ENCODE results near the gene DISP3. TPM values are rescaled to one million over a fixed set of nuclear protein-coding genes. Genes with fewer than 3 reads are reported as not detected.

Gene DISP3
- total and polyA plus RNA-seq, 2 of the 4 experiments (the other 2 are of a cell fraction): 0.05 TPM; not detected in 1

DNA sequence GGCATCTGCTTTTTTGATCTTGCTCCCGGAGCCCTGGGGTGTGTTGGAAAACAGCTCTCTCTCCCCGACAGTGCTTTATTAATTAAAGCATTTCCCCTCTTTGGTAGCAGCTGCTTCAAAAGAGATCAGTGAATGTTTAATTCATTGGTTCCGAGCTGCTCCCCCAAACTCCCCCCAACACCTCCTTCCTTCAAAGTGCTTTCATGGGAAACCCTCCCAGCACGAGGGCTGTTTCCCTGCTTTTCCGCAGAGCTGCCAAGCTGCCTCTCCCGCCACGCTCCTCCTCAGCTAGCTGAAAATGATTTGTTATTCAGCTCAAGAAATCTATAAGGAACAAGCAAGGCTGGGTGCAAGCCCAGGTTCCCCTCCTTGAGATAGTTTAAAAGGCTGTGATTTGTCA lies 40.0 kb upstream of the DISP3 start:
- no peaks in the 10 kb centered on the region for H3K9me1 ChIP-seq (ENCODE audit: insufficient read depth, low read length)
- no peak overlapping the region for H3K9ac ChIP-seq (ENCODE audit: low read depth, low read length)
- H4K8ac ChIP-seq (ENCODE audit: low read depth in 2 of 2, low read length in 2 of 2): no peak overlapping the region
- H3K4ac ChIP-seq (ENCODE audit: low read depth, low read length): no peak overlapping the region
- H4K5ac ChIP-seq (ENCODE audit: low read depth, low read length): no peak overlapping the region
- no peak overlapping the region for H4K91ac ChIP-seq (ENCODE audit: insufficient read depth, low read depth, low read length)
- no peak overlapping the region for H3K18ac ChIP-seq (ENCODE audit: low read depth, low read length)
- H3K4me2 ChIP-seq (ENCODE audit: low read depth, low read length): no peak overlapping the region
- H2AFZ ChIP-seq (replicated peaks; ENCODE audit: low read length, poor library complexity): no peak overlapping the region
- H4K20me1 ChIP-seq (ENCODE audit: insufficient read depth, low read length): no peaks in the 10 kb centered on the region
- ATAC-seq (ENCODE audit: low read depth): no peak
- intact Hi-C loops (cut with micrococcal nuclease): no loop called here
- no peak for TF ChIP-seq RAD21 (IDR thresholded peaks at IDR 0.05; ENCODE audit: low read length)
- no peak for TF ChIP-seq CEBPB (IDR thresholded peaks at IDR 0.05; ENCODE audit: low read depth, low read length)
- TF ChIP-seq, protein P1, sequence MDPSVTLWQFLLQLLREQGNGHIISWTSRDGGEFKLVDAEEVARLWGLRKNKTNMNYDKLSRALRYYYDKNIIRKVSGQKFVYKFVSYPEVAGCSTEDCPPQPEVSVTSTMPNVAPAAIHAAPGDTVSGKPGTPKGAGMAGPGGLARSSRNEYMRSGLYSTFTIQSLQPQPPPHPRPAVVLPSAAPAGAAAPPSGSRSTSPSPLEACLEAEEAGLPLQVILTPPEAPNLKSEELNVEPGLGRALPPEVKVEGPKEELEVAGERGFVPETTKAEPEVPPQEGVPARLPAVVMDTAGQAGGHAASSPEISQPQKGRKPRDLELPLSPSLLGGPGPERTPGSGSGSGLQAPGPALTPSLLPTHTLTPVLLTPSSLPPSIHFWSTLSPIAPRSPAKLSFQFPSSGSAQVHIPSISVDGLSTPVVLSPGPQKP (IDR thresholded peaks at IDR 0.05; ENCODE audit: borderline replicate concordance, low read depth, low read length): no peak
- TF ChIP-seq RFX5 (IDR thresholded peaks at IDR 0.05; ENCODE audit: low read depth, low read length): no peak
- no peak for TF ChIP-seq MXI1 (IDR thresholded peaks at IDR 0.05; ENCODE audit: borderline replicate concordance, low read depth, low read length)
- no peak for TF ChIP-seq BHLHE40 (IDR thresholded peaks at IDR 0.05; ENCODE audit: low read depth, low read length)
- no peak for TF ChIP-seq CHD1 (IDR thresholded peaks at IDR 0.05; ENCODE audit: low read depth, low read length)
- TF ChIP-seq, protein P2, sequence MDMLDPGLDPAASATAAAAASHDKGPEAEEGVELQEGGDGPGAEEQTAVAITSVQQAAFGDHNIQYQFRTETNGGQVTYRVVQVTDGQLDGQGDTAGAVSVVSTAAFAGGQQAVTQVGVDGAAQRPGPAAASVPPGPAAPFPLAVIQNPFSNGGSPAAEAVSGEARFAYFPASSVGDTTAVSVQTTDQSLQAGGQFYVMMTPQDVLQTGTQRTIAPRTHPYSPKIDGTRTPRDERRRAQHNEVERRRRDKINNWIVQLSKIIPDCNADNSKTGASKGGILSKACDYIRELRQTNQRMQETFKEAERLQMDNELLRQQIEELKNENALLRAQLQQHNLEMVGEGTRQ (IDR thresholded peaks at IDR 0.05; ENCODE audit: low read depth, low read length): no peak
- no peak for TF ChIP-seq POLR2A (IDR thresholded peaks at IDR 0.05; ENCODE audit: low read depth, low read length)
- TF ChIP-seq MAZ (IDR thresholded peaks at IDR 0.05; ENCODE audit: borderline replicate concordance, low read depth, low read length): no peak
- TF ChIP-seq, protein P3, sequence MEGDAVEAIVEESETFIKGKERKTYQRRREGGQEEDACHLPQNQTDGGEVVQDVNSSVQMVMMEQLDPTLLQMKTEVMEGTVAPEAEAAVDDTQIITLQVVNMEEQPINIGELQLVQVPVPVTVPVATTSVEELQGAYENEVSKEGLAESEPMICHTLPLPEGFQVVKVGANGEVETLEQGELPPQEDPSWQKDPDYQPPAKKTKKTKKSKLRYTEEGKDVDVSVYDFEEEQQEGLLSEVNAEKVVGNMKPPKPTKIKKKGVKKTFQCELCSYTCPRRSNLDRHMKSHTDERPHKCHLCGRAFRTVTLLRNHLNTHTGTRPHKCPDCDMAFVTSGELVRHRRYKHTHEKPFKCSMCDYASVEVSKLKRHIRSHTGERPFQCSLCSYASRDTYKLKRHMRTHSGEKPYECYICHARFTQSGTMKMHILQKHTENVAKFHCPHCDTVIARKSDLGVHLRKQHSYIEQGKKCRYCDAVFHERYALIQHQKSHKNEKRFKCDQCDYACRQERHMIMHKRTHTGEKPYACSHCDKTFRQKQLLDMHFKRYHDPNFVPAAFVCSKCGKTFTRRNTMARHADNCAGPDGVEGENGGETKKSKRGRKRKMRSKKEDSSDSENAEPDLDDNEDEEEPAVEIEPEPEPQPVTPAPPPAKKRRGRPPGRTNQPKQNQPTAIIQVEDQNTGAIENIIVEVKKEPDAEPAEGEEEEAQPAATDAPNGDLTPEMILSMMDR (conservative IDR thresholded peaks at IDR 0.05; ENCODE audit: low read depth, low read length): no peak
- no peak for TF ChIP-seq SMC3 (IDR thresholded peaks at IDR 0.05; ENCODE audit: low read depth, low read length)
- no peak for TF ChIP-seq FOS (IDR thresholded peaks at IDR 0.05; ENCODE audit: low read depth, low read length)
- no CpG with 5 or more reads among the region's 7 CpGs for WGBS, 2 experiments (ENCODE audit: extremely low coverage in 2 of 2, insufficient read length in 1 of 2)
- H3K27ac ChIP-seq (ENCODE audit: insufficient read depth, low read length): no peak overlapping the region
- no peaks in the 10 kb centered on the region for H3K9me3 ChIP-seq (ENCODE audit: control insufficient read depth, insufficient read depth, low read length)
- H3K4me1 ChIP-seq (ENCODE audit: control insufficient read depth, insufficient read depth, low read length): no peaks in the 10 kb centered on the region
- dilution Hi-C loops (cut with HindIII; ENCODE audit: low sequenced_read_pairs, unreplicated experiment): no loop called here
- no peak for DNase-seq
- H3K4me3 ChIP-seq (ENCODE audit: insufficient read depth, low read depth, low read length): no peak overlapping the region
- H3K27me3 ChIP-seq (ENCODE audit: control insufficient read depth, insufficient read depth, low read length): peaks cover 4% of the 10 kb centered on the region
- POLR2A ChIA-PET (ENCODE audit: unreplicated experiment): no interaction called here
- no peak overlapping the region for H2BK15ac ChIP-seq (ENCODE audit: low read depth, low read length)
- H2BK120ac ChIP-seq (ENCODE audit: low read depth, low read length): no peak overlapping the region
- H3K14ac ChIP-seq (replicated peaks; ENCODE audit: low read depth, low read length): no peak overlapping the region
- H2AK9ac ChIP-seq (replicated peaks; ENCODE audit: low read depth, low read length, poor library complexity): no peak overlapping the region
- no peak overlapping the region for H3K56ac ChIP-seq (ENCODE audit: extremely low read depth, insufficient read depth, low read length)
- H3K36me3 ChIP-seq (ENCODE audit: control insufficient read depth, insufficient read depth, low read length): no peaks in the 10 kb centered on the region
- no peak overlapping the region for H2BK20ac ChIP-seq (ENCODE audit: low read depth, low read length)
- no peak overlapping the region for H2AK5ac ChIP-seq (ENCODE audit: low read depth, low read length)
- no peak overlapping the region for H2BK5ac ChIP-seq (ENCODE audit: low read depth, low read length, poor library complexity, severe bottlenecking)
- in situ Hi-C loops (cut with MboI; ENCODE audit: low sequenced_read_pairs): no loop called here
- no peak overlapping the region for H3K23ac ChIP-seq (ENCODE audit: low read depth, low read length)
- CTCF ChIA-PET: no interaction called here
- no TSS peak for BruUV-seq (replicated peaks)
- no peaks in the 10 kb centered on the region for H3K79me1 ChIP-seq (ENCODE audit: low read depth in 1 of 2, low read length in 2 of 2)

Measured in IMR-90 (cell line).